Endothelial cell of umbilical vein (primary cell): ENCODE data around the gene BCAR3. TPM values are rescaled to one million over a fixed set of nuclear protein-coding genes. Genes with fewer than 3 reads are reported as not detected.

Source experiments
- BruUV-seq: library from RNA; stranded (reverse); fragments of 400-500 nt; replicated peaks from 2 replicates; lab custom pipeline; 2021; lab: Mats Ljungman, UMichigan
- CTCF ChIA-PET: fragments of 300-600, 350-600 bp; sonication (Branson Sonifier 250); formaldehyde crosslinking; loops from one replicate; lab custom pipeline; 2021; ENCODE audit warnings: antibody characterized with exemption, inconsistent platforms; lab: Charles Lee
- POLR2A ChIA-PET: fragments of 300-600, 350-600 bp; sonication (Branson Sonifier 250); formaldehyde crosslinking; loops from one replicate; lab custom pipeline; 2021; ENCODE audit warnings: antibody characterized with exemption, inconsistent platforms; lab: Charles Lee
- DNase-seq: peaks from one replicate; pipeline ENCODE4 v3.0.0-alpha.2; 2011; ENCODE audit warnings: low read depth, low spot score
- FAIRE-seq: peaks from 2 replicates; lab custom pipeline; 2011; peaks lifted over from hg19 to GRCh38; lab: Jason Lieb, UNC
- H2AFZ ChIP-seq: 2 replicates; pipeline ENCODE4 v1.6.0; 2012; ENCODE audit warnings: low read depth, low read length, control low read depth, inconsistent platforms
- H3K27ac ChIP-seq: 2 replicates; pipeline ENCODE4 v1.5.1; 2011; ENCODE audit warnings: low read depth, mild to moderate bottlenecking, control low read depth, low read length, moderate library complexity; ENCODE audit not compliant: insufficient read depth
- H3K27me3 ChIP-seq, 2 experiments: 2 replicates each; pipeline versions ENCODE4 v1.6.0 to v1.6.1; 2011; ENCODE audit warnings: low read length in 2 of 2, mixed read lengths in 1 of 2; ENCODE audit not compliant: control insufficient read depth in 2 of 2, insufficient read depth in 2 of 2
- H3K36me3 ChIP-seq, 2 experiments: 2 replicates in 1 of 2; 3 replicates in 1 of 2; pipeline ENCODE4 v1.5.1; 2011; ENCODE audit warnings: low read length in 2 of 2, mild to moderate bottlenecking in 1 of 2, moderate library complexity in 1 of 2; ENCODE audit not compliant: control insufficient read depth in 2 of 2, insufficient read depth in 2 of 2; ENCODE audit errors: extremely low read depth in 1 of 2
- H3K4me1 ChIP-seq: 3 replicates; pipeline ENCODE4 v1.5.1; 2011; ENCODE audit warnings: mild to moderate bottlenecking, low read length; ENCODE audit not compliant: control insufficient read depth, insufficient read depth; ENCODE audit errors: extremely low read depth
- H3K4me2 ChIP-seq: 2 replicates; pipeline ENCODE4 v1.6.1; 2011; ENCODE audit warnings: low read length, control low read depth, mixed read lengths; ENCODE audit not compliant: insufficient read depth
- H3K4me3 ChIP-seq, 3 experiments: fragments of 200-600 bp in 1 of 3; sonication (generic), shearing (Covaris generic) in 1 of 3; replicated peaks in 1 of 3; 2 replicates each; pipeline ENCODE4 v1.5.1; 2011 to 2016; ENCODE audit warnings: control low read depth in 3 of 3, low read length in 3 of 3, mild to moderate bottlenecking in 2 of 3, inconsistent platforms in 1 of 3, low read depth in 1 of 3, moderate library complexity in 1 of 3; ENCODE audit not compliant: insufficient read depth in 1 of 3
- H3K79me2 ChIP-seq: 2 replicates; pipeline ENCODE4 v1.6.0; 2012; ENCODE audit warnings: low read length, inconsistent platforms; ENCODE audit not compliant: control insufficient read depth, insufficient read depth
- H3K9ac ChIP-seq: replicated peaks from 2 replicates; pipeline ENCODE3; 2011; ENCODE audit warnings: low read length, control low read depth; ENCODE audit not compliant: insufficient read depth; ENCODE audit errors: extremely low read depth
- H3K9me1 ChIP-seq: replicated peaks from 3 replicates; pipeline ENCODE4 v1.6.0; 2011; ENCODE audit warnings: mild to moderate bottlenecking, low read length; ENCODE audit not compliant: control insufficient read depth, insufficient read depth; ENCODE audit errors: extremely low read depth
- H3K9me3 ChIP-seq: replicated peaks from 2 replicates; pipeline ENCODE4 v1.5.1; 2012; ENCODE audit warnings: low read length, inconsistent platforms; ENCODE audit not compliant: control insufficient read depth, insufficient read depth
- H4K20me1 ChIP-seq: replicated peaks from 2 replicates; pipeline ENCODE3; 2011; ENCODE audit warnings: mild to moderate bottlenecking, low read length; ENCODE audit not compliant: control insufficient read depth, insufficient read depth; ENCODE audit errors: extremely low read depth
- EZH2 ChIP-seq: IDR thresholded peaks from 2 replicates; pipeline ENCODE4 v1.6.1; 2012; ENCODE audit warnings: borderline replicate concordance, low read depth, mild to moderate bottlenecking, moderate library complexity, low read length, inconsistent platforms; ENCODE audit not compliant: severe bottlenecking
- FOS ChIP-seq: IDR thresholded peaks from 2 replicates; pipeline ENCODE4 v1.6.1; 2011; ENCODE audit warnings: mild to moderate bottlenecking, low read length, moderate library complexity, borderline replicate concordance; ENCODE audit not compliant: insufficient read depth
- GATA2 ChIP-seq: IDR thresholded peaks from 2 replicates; pipeline ENCODE4 v1.7.0; 2011; ENCODE audit warnings: low read depth, mild to moderate bottlenecking, moderate library complexity, mixed read lengths, low read length; ENCODE audit not compliant: insufficient read length, insufficient read depth
- JUN ChIP-seq: IDR thresholded peaks from 2 replicates; pipeline ENCODE4 v1.6.1; 2011; ENCODE audit warnings: borderline replicate concordance, low read depth; ENCODE audit not compliant: insufficient read length, insufficient read depth
- MYC ChIP-seq: IDR thresholded peaks from one replicate; pipeline ENCODE4 v1.6.1; 2011; ENCODE audit warnings: mild to moderate bottlenecking, low read depth, low read length
- POLR2A ChIP-seq: IDR thresholded peaks from 2 replicates; pipeline ENCODE4 v1.6.1; 2012; ENCODE audit warnings: low read depth, mild to moderate bottlenecking, control low read depth, low read length
- POLR2AphosphoS5 ChIP-seq: IDR thresholded peaks from 2 replicates; pipeline ENCODE4 v1.6.1; 2012; ENCODE audit warnings: low read depth, mild to moderate bottlenecking, control low read depth, low read length, moderate library complexity; ENCODE audit not compliant: insufficient read depth
- dilution Hi-C: fragments of 300-500 bp; cut with MboI; formaldehyde crosslinking; loops from one replicate; pipeline ENCODE4 v1.15.0; 2019; ENCODE audit warnings: low sequenced_read_pairs; ENCODE audit not compliant: extremely low pct_ligation_motif_present
- intact Hi-C: fragments of 100-400 bp; cut with micrococcal nuclease; formaldehyde crosslinking; loops from one replicate; pipeline ENCODE4 v1.10.0; 2022
- polyA plus RNA-seq, 4 experiments: library from polyadenylated mRNA; depleted of rRNA in 3 of 4; stranded (reverse) in 3 of 4; unstranded in 1 of 4; fragments of >200 nt; gene quantifications; 2 replicates each; pipeline versions ENCODE4 v1.2.1 to v1.2.3, GENCODE V29; 2011 to 2012; ENCODE audit warnings: missing spikeins in 1 of 4
- total RNA-seq: library from RNA; stranded (reverse); gene quantifications from 2 replicates; pipeline ENCODE4 v1.2.3, GENCODE V29; 2021
- TF ChIP-seq, protein P1 (sequence below), 2 donors: IDR thresholded peaks; 1 replicate in 1 of 2; 2 replicates in 1 of 2; pipeline ENCODE4 v1.5.1; 2011; ENCODE audit warnings: low read length in 2 of 2, mild to moderate bottlenecking in 2 of 2, moderate library complexity in 2 of 2, control low read depth in 1 of 2, inconsistent platforms in 1 of 2, low read depth in 1 of 2; ENCODE audit not compliant: insufficient read depth in 1 of 2; ENCODE audit errors: extremely low read depth in 1 of 2
- TF ChIP-seq, protein P2 (sequence below): IDR thresholded peaks from 2 replicates; pipeline ENCODE4 v1.6.1; 2011; ENCODE audit not compliant: insufficient read depth, insufficient read length

Gene BCAR3
- total and polyA plus RNA-seq, 2 donors (not counting 3 experiments of a cell fraction or from before 2014, with no cell fraction given) = 17.5 to 32.9 TPM

DNA sequence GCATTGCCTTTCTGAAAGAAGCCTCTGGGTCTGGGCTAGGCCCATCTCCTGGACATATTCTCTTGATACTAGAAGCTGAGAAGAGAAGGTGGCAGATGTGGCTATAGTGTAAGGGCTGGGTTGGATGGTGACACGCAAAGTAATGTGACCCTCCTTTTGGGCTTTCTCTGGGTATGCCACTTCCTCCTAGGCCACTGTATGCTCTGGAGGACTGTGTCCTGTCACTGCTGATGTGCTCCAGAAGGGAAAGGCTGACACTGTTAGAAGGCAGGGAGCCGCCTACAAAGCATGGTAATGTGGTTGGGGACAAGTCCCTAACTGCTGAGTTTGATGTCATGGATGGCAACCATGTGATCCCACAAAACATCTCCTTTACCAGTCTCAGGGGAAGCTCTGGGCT is 112.1 kb downstream of the BCAR3 start:
- dilution Hi-C loops = no loop called here
- Histone ChIP-seq H2AFZ (no peak overlapping the region), H3K4me2 (no peak overlapping the region), H3K79me2 (peaks cover 8% of the 10 kb centered on the region), H3K9me3 (no peaks in the 10 kb centered on the region), H3K9me1 (no peaks in the 10 kb centered on the region), H3K27me3 (no peaks in the 10 kb centered on the region), H3K4me3 (no peak overlapping the region), H4K20me1 (no peaks in the 10 kb centered on the region), H3K27ac (no peak overlapping the region), H3K4me1 (peaks cover 26% of the 10 kb centered on the region), H3K9ac (no peak overlapping the region), H3K36me3 (peaks cover 21 to 29% of the 10 kb centered on the region in 2 experiments)
- ChIA-PET CTCF (interaction anchor here (1.2 to 2.7 kb wide), 4 partner anchors 11 to 275 kb away, joined by 3 to 8 read pairs (median 4); no protein-coding TSS in a partner anchor), POLR2A (no interaction called here)
- FAIRE-seq (no peak), DNase-seq (no peak)
- TF ChIP-seq, protein P1, sequence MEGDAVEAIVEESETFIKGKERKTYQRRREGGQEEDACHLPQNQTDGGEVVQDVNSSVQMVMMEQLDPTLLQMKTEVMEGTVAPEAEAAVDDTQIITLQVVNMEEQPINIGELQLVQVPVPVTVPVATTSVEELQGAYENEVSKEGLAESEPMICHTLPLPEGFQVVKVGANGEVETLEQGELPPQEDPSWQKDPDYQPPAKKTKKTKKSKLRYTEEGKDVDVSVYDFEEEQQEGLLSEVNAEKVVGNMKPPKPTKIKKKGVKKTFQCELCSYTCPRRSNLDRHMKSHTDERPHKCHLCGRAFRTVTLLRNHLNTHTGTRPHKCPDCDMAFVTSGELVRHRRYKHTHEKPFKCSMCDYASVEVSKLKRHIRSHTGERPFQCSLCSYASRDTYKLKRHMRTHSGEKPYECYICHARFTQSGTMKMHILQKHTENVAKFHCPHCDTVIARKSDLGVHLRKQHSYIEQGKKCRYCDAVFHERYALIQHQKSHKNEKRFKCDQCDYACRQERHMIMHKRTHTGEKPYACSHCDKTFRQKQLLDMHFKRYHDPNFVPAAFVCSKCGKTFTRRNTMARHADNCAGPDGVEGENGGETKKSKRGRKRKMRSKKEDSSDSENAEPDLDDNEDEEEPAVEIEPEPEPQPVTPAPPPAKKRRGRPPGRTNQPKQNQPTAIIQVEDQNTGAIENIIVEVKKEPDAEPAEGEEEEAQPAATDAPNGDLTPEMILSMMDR (IDR thresholded peaks at IDR 0.05; ENCODE audit: extremely low read depth in 1 of 2, insufficient read depth in 1 of 2, low read depth in 1 of 2, low read length in 2 of 2) = no peak
- no peak for TF ChIP-seq GATA2
- no peak for TF ChIP-seq POLR2A
- TF ChIP-seq JUN = no peak
- TF ChIP-seq POLR2AphosphoS5 = no peak
- TF ChIP-seq, protein P2, sequence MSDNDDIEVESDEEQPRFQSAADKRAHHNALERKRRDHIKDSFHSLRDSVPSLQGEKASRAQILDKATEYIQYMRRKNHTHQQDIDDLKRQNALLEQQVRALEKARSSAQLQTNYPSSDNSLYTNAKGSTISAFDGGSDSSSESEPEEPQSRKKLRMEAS = no peak
- no peak for TF ChIP-seq MYC
- TF ChIP-seq EZH2 = no peak
- TF ChIP-seq FOS = no peak
- BruUV-seq = no TSS peak
- intact Hi-C loops = loop anchor here (5.0 kb wide), 3 partner anchors 103 to 267 kb away; no protein-coding TSS in a partner anchor
